Measurements from ENCODE around the gene TAC3.
A peak's percentile ranks its signal among the peaks of the same experiment; 100 is the strongest.
"Not testable (repeated sequence)": the region's sequence is repeated elsewhere in the genome, so short reads cannot be mapped to it uniquely, and the experiment has no call there.

Gene TAC3

GRCh38 chr12:57003395-57003794 lies 12.9 kb downstream of the TAC3 start:
- no peak for DNase-seq

- DNase-seq, result peak; percentile 85
Observed at GRCh38 chr12:57001448-57001906, 14.9 kb downstream of the TAC3 start.

- no peak for DNase-seq
Observed at GRCh38 chr12:57000393-57000792, 15.9 kb downstream of the TAC3 start.

DNA sequence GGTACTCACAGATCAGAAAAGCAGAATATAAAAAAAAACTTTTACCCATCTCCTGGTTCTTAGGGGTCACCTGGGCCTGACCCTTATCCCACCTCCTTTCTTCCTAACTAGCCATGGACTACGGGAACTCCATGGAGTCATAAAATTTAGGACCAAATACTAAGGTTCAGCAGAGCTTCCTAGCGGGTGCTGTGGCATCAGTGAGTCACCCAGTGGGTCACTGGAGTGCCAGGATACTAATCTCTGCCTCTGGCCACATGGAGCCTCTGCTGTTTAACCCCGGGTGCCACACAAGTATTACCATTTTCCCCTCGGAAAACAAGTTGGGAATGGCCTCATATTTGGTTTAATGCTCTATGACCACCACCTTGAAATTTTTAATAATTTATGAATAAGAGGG lies 16.9 kb downstream of the TAC3 start:
- peak; percentile 41 for DNase-seq

DNA sequence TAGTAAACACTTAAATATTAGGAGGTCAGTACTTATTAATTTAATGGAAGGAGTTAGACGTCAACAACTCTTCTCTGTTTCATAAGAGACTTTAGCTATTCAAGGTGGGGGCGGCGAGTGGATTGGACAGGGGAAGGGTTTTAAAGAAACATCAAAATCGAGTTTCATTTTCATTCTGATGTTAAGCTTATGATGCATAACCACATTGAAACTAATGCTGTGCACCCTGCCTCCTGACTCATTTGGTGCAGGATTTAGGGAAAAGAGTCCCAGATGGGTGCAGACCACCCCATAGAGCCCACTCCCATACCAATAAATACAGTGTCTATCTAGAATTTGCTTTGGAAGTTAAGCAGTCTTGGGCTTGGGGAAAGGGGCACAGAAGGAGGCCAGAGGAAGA lies 17.3 kb downstream of the TAC3 start:
- DNase-seq, result peak; percentile 66

DNA sequence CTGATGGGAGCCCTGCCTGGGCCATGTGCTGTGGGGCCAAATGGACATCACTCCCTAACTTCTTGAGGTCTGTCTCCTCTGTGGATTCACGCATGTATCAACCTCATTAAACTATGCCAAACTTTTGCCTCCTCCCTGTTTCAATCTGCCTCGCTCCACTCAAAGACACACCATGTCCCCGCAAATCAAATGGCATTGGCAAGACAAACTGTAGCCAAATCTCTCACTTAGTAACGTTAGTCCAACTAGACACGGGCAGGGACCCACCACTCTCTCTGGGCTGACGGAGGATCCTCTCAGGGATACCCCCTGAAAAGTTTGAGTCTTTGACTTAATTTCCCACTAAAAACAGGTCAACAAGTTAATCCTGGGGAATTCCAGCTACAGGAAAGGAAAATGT lies 18.0 kb downstream of the TAC3 start:
- peak; percentile 46 for DNase-seq

DNA sequence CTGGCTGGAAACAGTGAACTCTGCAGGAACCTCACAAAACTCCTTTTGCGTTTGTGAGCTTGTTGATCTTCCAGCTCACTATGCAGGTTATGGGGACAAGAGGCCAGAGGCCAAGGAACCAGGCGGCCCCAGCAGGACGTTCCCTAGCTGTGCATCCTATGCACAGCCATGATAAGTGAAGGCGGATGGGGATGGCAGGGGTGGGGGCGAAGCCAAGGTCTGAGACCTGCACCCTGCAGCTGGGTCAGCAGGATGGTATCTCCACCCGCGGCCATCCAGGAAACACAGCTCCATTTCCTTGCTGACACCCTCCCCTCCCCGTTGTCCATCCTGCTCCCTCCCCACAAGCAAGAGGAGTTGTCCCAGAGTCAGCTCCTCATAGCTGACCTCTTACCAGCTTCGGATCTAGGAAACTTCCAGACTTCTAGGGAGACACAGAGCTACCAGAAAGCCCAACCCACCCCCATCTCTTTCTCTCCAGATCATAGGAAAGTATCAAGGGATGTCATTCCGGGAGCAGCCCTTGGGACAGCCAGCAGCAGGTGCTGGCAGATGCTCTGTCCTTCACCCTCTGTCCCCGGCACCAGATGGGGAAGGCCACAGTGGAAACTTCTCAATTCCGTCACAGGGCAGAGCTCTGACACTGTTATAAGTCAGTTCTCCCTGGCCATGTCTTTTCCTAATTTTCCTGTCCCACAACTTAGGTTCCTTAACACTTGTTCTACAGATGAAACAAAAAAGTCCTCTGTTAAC lies 19.4 kb downstream of the TAC3 start:
- peak; percentile 32 for DNase-seq

DNA sequence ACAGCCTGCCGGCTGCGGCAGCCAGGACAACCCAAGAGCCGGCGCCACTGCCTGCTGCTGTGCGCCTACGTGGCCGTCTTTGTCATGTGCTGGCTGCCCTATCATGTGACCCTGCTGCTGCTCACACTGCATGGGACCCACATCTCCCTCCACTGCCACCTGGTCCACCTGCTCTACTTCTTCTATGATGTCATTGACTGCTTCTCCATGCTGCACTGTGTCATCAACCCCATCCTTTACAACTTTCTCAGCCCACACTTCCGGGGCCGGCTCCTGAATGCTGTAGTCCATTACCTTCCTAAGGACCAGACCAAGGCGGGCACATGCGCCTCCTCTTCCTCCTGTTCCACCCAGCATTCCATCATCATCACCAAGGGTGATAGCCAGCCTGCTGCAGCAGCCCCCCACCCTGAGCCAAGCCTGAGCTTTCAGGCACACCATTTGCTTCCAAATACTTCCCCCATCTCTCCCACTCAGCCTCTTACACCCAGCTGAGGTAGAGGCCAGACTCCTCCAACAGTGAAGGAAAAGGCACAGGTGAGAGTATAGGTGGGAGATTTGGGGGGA lies 20.3 kb downstream of the TAC3 start:
- DNase-seq, result peak; percentile 33

GRCh38 chr12:56995201-56995929 lies 21.0 kb downstream of the TAC3 start:
- DNase-seq, result peak; percentile 49

DNA sequence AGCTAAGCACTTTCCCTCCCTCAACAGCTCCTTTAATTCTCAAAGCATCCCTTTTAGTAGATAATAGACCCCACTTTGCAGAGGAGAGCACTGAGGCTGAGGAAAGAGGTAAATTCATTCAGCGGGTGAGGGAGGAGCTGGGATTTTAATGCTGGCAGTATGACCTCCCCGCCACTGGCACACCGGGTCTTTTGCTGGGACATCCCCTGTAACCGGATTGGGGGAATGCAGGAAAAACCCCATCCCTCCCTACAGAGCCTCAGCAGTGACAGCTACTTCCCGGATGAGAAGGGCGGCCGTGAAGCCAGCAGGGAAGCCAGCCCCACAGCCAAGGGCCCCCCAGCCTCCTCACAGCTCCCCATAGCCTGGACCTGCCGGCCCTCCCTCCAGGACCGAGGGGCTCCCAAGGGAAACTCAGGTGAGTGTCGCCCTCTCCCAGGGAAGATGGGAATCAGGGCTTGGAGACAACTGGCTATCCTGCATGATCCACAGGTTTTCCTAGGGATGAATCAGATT lies 22.0 kb downstream of the TAC3 start:
- DNase-seq, result peak; percentile 32

DNA sequence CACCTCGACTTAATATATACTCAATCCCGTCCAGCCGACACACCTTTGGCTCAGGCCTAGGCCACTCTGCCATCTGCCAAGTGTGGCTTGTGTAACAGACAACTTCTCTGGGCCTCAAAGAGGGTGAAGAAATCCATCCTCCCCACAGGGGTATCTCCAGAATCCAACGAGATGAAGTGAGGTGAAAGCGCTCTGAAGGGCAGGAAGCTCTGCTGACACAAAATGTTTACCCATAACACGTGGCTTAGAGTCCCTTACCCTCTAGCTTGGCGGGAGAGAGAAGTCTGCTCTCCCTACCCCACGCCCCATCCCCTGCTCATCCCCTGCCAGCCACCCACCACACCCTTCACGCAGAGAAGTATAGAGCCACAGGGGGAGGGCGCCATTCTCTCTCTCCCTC lies 23.0 kb downstream of the TAC3 start:
- DNase-seq, result peak; percentile 24

DNA sequence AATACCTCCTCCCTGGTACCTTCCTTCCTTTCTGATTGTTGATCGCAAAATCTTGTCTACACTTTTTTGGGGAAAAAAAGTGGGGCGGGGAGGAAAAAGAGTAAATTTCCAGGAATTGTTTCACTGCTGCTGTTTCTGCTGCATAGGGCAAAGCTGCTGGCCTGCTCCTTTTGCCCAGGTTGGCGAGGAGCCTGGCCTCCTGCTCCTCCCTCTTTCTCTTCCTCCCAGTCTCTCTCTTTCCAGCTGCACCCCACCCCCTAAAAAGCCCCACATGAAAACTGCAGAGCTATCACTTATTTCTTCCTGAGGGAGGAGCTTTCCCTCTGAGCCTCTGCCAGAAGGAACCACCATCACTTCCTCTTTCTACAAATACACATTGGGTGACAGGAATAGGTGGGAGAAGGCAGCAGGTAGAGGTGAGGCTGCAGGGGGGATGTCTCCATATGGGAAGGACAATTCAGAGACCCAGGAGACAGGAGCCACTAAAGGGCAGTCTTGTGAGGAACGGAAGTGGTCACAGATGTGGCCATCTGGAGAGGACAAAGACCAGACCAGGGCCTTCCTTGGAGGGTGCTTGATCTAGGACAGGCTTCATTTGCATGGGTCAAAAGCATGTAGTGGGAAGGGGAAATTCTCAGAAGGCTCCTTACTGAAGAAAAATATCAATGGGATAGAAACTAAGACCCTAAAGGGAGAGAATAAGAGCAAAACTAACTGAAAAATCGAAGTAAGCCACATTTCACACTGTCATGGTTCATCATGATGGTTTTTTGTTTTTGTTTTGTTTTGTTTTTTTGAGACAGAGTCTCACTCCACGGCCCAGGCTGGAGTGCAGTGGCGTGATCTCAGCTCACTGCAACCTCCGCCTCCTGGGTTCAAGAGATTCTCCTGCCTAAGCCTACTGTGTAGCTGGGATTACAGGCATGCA lies 24.7 kb downstream of the TAC3 start:
- peak; percentile 43 for DNase-seq

DNA sequence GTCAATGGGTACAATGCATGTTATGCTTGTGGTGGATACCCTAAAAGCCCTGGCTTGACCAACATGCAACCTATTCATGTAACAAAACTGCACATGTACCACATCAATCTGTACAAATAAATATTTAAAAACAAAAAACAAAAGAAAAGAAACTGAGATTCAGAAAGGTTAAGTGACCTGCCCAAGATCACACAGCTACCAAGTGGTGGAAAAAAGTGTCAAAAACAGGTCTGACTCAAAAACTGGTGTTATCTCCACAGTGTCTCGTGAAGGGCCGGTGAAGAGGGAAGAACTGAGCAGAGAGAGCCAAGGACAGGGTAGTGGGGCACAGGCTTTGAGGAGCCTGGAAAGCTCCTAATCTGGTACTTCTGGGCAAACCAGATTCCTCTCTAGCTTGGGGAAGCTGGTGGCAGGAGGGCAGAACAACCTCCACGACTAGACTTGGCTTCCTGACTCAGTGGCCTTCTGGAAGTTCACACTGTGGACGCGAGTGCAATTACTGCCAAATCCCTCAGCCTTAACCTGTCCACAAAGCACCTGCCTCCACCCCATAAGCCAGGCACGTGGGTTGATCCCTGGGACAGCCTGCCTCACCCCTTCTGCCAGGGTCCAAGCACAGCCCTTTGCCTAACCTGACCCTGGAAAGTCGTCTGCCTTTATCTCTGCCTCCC lies 25.5 kb downstream of the TAC3 start:
- DNase-seq, result peak; percentile 44

GRCh38 chr12:56989861-56990610 lies 26.3 kb downstream of the TAC3 start:
- DNase-seq, result no peak

- peak; percentile 45 for DNase-seq
Observed at GRCh38 chr12:56988207-56988739, 28.1 kb downstream of the TAC3 start.

DNA sequence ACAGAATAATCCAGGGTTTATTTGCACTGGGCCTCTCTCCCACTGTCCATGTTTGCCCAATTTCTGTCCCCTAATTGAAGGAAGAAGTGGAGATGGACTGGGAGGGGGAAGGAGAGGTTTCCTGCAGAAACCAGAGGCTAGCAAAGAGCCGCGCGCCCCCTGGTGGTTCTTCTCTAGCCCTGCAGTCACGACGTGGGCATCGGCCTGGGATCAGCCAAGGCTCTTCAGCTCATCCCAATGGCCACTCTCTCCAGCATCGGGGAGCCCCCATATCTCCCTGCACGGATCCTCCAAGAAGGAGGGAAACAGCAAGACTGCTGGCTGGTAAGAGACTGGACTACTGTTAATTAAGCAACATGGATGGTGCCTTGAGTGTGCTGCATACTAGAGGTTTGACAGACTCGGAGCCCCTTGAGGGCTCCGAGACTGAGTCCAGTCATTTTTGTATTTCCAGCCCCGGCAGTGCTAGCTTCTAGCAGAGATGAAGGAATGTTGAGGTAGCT lies 28.7 kb downstream of the TAC3 start:
- peak; percentile 90 for DNase-seq

DNA sequence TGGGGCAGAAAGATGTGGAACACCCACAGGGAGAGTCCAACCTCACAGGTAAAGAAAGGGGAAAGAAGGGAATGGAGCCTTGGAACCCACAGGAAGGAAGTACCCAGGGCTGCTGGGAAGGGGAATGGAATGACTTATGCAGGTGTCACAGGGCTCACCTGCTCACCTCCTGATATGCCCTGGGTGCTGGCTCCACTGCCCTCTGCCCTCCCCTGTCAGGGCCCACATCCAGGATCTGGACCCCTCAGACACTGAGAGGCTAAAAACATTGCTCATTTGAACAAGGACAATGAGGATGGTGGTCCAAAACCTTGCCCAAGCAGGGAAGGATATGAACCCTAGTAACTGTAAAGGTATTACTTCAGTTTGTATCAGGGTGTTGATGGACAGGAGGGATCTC lies 29.3 kb downstream of the TAC3 start:
- DNase-seq, result no peak

GRCh38 chr12:56985714-56986113 lies 30.6 kb downstream of the TAC3 start:
- not testable (repeated sequence) for DNase-seq

DNA sequence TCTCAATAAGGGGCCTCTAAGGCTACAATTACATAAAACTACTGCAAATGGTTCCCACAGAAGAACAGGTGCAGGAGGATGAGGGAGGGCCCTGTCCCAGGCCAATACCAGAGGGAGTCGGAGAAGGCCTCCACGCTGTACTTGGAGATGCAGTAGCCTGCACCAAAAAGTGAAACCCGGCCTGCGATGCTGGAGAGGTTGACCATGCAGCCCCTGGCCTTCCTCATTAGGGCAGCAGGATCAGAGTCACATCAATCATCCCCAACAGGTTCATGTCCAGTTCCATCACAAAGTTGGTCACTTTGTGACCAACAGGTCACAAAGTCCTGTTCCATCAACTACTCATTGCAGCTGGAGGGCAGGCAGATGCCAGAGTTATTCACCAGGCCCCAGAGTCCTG lies 32.9 kb downstream of the TAC3 start:
- no peak for DNase-seq

GRCh38 chr12:56982578-56983236 lies 33.6 kb downstream of the TAC3 start:
- not testable (repeated sequence) for DNase-seq
